IMR-90 (cell line): Measurements from ENCODE around the gene FRMD5. TPM values are rescaled to one million over a fixed set of nuclear protein-coding genes. Genes with fewer than 3 reads are reported as not detected.

Experiments
- ATAC-seq: fragments of 200-7000 bp; cut with Tn5 transposase; 2 replicates; pipeline ENCODE4 v1.9.1; 2020; ENCODE audit warnings: low read depth, mild to moderate bottlenecking, moderate library complexity
- BruUV-seq: library from RNA; stranded (reverse); fragments of 400-500 nt; replicated peaks from 2 replicates; lab custom pipeline; 2021; lab: Mats Ljungman, UMichigan
- CTCF ChIA-PET: fragments of 300-600 bp; formaldehyde crosslinking; extraction: SDS; loops from one replicate; lab custom pipeline; 2021; ENCODE audit warnings: antibody characterized with exemption; lab: Yijun Ruan, JAX
- POLR2A ChIA-PET: fragments of 300-600 bp; sonication (Branson Sonifier 250); formaldehyde crosslinking; loops from one replicate; lab custom pipeline; 2022; ENCODE audit warnings: antibody characterized with exemption; ENCODE audit not compliant: unreplicated experiment; lab: Charles Lee
- DNase-seq: peaks from one replicate; pipeline ENCODE4 v3.0.0; 2013
- H2AFZ ChIP-seq: replicated peaks from 2 replicates; pipeline ENCODE3; 2013; ENCODE audit warnings: low read length, mild to moderate bottlenecking; ENCODE audit not compliant: poor library complexity
- H2AK5ac ChIP-seq: 2 replicates; pipeline ENCODE4 v1.6.1; 2013; ENCODE audit warnings: low read depth, low read length, inconsistent platforms
- H2AK9ac ChIP-seq: replicated peaks from 2 replicates; pipeline ENCODE3; 2013; ENCODE audit warnings: mild to moderate bottlenecking, low read depth, low read length, moderate library complexity; ENCODE audit not compliant: poor library complexity
- H2BK120ac ChIP-seq: 2 replicates; pipeline ENCODE4 v1.6.1; 2013; ENCODE audit warnings: low read depth, low read length, inconsistent platforms
- H2BK15ac ChIP-seq: 3 replicates; pipeline ENCODE4 v1.6.1; 2013; ENCODE audit warnings: low read depth, low read length, inconsistent platforms
- H2BK20ac ChIP-seq: 2 replicates; pipeline ENCODE4 v1.6.1; 2013; ENCODE audit warnings: low read depth, mild to moderate bottlenecking, inconsistent platforms, low read length, moderate library complexity
- H2BK5ac ChIP-seq: 2 replicates; pipeline ENCODE4 v1.6.1; 2013; ENCODE audit warnings: mild to moderate bottlenecking, low read depth, low read length, inconsistent platforms; ENCODE audit not compliant: poor library complexity, severe bottlenecking
- H3K14ac ChIP-seq: replicated peaks from 2 replicates; pipeline ENCODE4 v1.6.1; 2013; ENCODE audit warnings: low read depth, low read length, inconsistent platforms
- H3K18ac ChIP-seq: 2 replicates; pipeline ENCODE4 v1.6.1; 2013; ENCODE audit warnings: low read depth, low read length, control low read depth
- H3K23ac ChIP-seq: 2 replicates; pipeline ENCODE4 v1.6.1; 2013; ENCODE audit warnings: low read depth, low read length, inconsistent platforms
- H3K27ac ChIP-seq: 2 replicates; pipeline ENCODE4 v1.5.1; 2013; ENCODE audit warnings: mild to moderate bottlenecking, control low read depth, low read length; ENCODE audit not compliant: insufficient read depth
- H3K27me3 ChIP-seq: 2 replicates; pipeline ENCODE4 v1.6.1; 2013; ENCODE audit warnings: low read length; ENCODE audit not compliant: control insufficient read depth, insufficient read depth
- H3K36me3 ChIP-seq: 2 replicates; pipeline ENCODE4 v1.6.1; 2013; ENCODE audit warnings: low read length, mixed read lengths; ENCODE audit not compliant: control insufficient read depth, insufficient read depth
- H3K4ac ChIP-seq: 2 replicates; pipeline ENCODE4 v1.6.1; 2013; ENCODE audit warnings: low read depth, low read length, inconsistent platforms
- H3K4me1 ChIP-seq: 2 replicates; pipeline ENCODE4 v1.6.1; 2013; ENCODE audit warnings: low read length, mixed read lengths; ENCODE audit not compliant: control insufficient read depth, insufficient read depth
- H3K4me2 ChIP-seq: 2 replicates; pipeline ENCODE4 v1.6.1; 2013; ENCODE audit warnings: low read depth, mild to moderate bottlenecking, control low read depth, low read length, moderate library complexity
- H3K4me3 ChIP-seq: 2 replicates; pipeline ENCODE4 v1.5.1; 2013; ENCODE audit warnings: low read depth, mild to moderate bottlenecking, control low read depth, low read length, moderate library complexity; ENCODE audit not compliant: insufficient read depth
- H3K56ac ChIP-seq: 2 replicates; pipeline ENCODE4 v1.6.1; 2013; ENCODE audit warnings: low read length, inconsistent platforms; ENCODE audit not compliant: insufficient read depth; ENCODE audit errors: extremely low read depth
- H3K79me1 ChIP-seq, 2 experiments: 2 replicates each; pipeline ENCODE4 v1.6.1; 2013; ENCODE audit warnings: low read length in 2 of 2, inconsistent platforms in 1 of 2, low read depth in 1 of 2
- H3K9ac ChIP-seq: 2 replicates; pipeline ENCODE4 v1.6.1; 2013; ENCODE audit warnings: low read depth, low read length, control low read depth
- H3K9me1 ChIP-seq: 2 replicates; pipeline ENCODE4 v1.6.1; 2013; ENCODE audit warnings: low read length, inconsistent platforms; ENCODE audit not compliant: insufficient read depth
- H3K9me3 ChIP-seq: 2 replicates; pipeline ENCODE4 v1.6.1; 2013; ENCODE audit warnings: low read length; ENCODE audit not compliant: control insufficient read depth, insufficient read depth
- H4K20me1 ChIP-seq: 2 replicates; pipeline ENCODE4 v1.6.1; 2013; ENCODE audit warnings: low read length, inconsistent platforms; ENCODE audit not compliant: insufficient read depth
- H4K5ac ChIP-seq: 2 replicates; pipeline ENCODE4 v1.6.1; 2013; ENCODE audit warnings: mild to moderate bottlenecking, low read depth, low read length, control low read depth
- H4K8ac ChIP-seq, 2 experiments: 2 replicates each; pipeline ENCODE4 v1.6.1; 2013; ENCODE audit warnings: low read depth in 2 of 2, low read length in 2 of 2, control low read depth in 1 of 2, inconsistent platforms in 1 of 2
- H4K91ac ChIP-seq: 2 replicates; pipeline ENCODE4 v1.6.1; 2013; ENCODE audit warnings: low read depth, low read length, inconsistent platforms; ENCODE audit not compliant: insufficient read depth
- BHLHE40 ChIP-seq: fragments of 150-350 bp; IDR thresholded peaks from 2 replicates; pipeline ENCODE4 v1.6.1; 2016; ENCODE audit warnings: mild to moderate bottlenecking, low read depth, low read length
- CEBPB ChIP-seq: IDR thresholded peaks from 2 replicates; pipeline ENCODE4 v1.6.1; 2012; ENCODE audit warnings: low read depth, low read length, improper control_type of control experiment
- CHD1 ChIP-seq: IDR thresholded peaks from 2 replicates; pipeline ENCODE4 v1.6.1; 2012; ENCODE audit warnings: low read depth, low read length, improper control_type of control experiment
- CTCF ChIP-seq: conservative IDR thresholded peaks from 2 replicates; pipeline ENCODE4 v1.5.1; 2012; ENCODE audit warnings: mild to moderate bottlenecking, low read depth, low read length, improper control_type of control experiment
- FOS ChIP-seq: fragments of 150-350 bp; IDR thresholded peaks from 2 replicates; pipeline ENCODE4 v1.6.1; 2016; ENCODE audit warnings: low read depth, low read length
- MAFK ChIP-seq: IDR thresholded peaks from 2 replicates; pipeline ENCODE4 v1.6.1; 2012; ENCODE audit warnings: low read depth, low read length, improper control_type of control experiment
- MAZ ChIP-seq: IDR thresholded peaks from 2 replicates; pipeline ENCODE4 v1.6.1; 2012; ENCODE audit warnings: low read depth, mild to moderate bottlenecking, low read length, improper control_type of control experiment, moderate library complexity, borderline replicate concordance
- MXI1 ChIP-seq: IDR thresholded peaks from 2 replicates; pipeline ENCODE4 v1.6.1; 2012; ENCODE audit warnings: low read depth, mild to moderate bottlenecking, low read length, moderate library complexity, borderline replicate concordance
- NFE2L2 ChIP-seq: fragments of 150-350 bp; IDR thresholded peaks from 2 replicates; pipeline ENCODE4 v1.6.1; 2016; ENCODE audit warnings: low read depth, mild to moderate bottlenecking, low read length
- POLR2A ChIP-seq: IDR thresholded peaks from 2 replicates; pipeline ENCODE4 v1.6.1; 2012; ENCODE audit warnings: mild to moderate bottlenecking, low read depth, low read length
- RAD21 ChIP-seq: IDR thresholded peaks from 2 replicates; pipeline ENCODE4 v1.6.1; 2012; ENCODE audit warnings: low read length, improper control_type of control experiment
- RCOR1 ChIP-seq: IDR thresholded peaks from 2 replicates; pipeline ENCODE4 v1.6.1; 2012; ENCODE audit warnings: mild to moderate bottlenecking, low read length, improper control_type of control experiment; ENCODE audit not compliant: insufficient replicate concordance
- RFX5 ChIP-seq: IDR thresholded peaks from 2 replicates; pipeline ENCODE4 v1.8.0; 2012; ENCODE audit warnings: low read depth, mild to moderate bottlenecking, low read length, moderate library complexity
- SMC3 ChIP-seq: fragments of 150-350 bp; IDR thresholded peaks from 2 replicates; pipeline ENCODE4 v1.6.1; 2016; ENCODE audit warnings: low read depth, mild to moderate bottlenecking, antibody characterized with exemption, low read length, moderate library complexity
- WGBS, 2 experiments: methylation state at CpG; one replicate each; pipeline versions ENCODE4 v1.1.5 to v1.1.7; 2013; ENCODE audit warnings: missing lambda C conversion rate in 2 of 2; ENCODE audit not compliant: insufficient read length in 1 of 2; ENCODE audit errors: extremely low coverage in 2 of 2; 5-methylcytosine and 5-hydroxymethylcytosine counted together
- dilution Hi-C: fragments of 300-500 bp; cut with HindIII; formaldehyde crosslinking; loops from one replicate; pipeline ENCODE4 v1.14.3; 2018; ENCODE audit warnings: low sequenced_read_pairs; ENCODE audit not compliant: unreplicated experiment
- in situ Hi-C: fragments of 300-500 bp; cut with MboI; formaldehyde crosslinking; loops from 3 replicates; pipeline ENCODE4 v1.14.3; 2019; ENCODE audit warnings: low sequenced_read_pairs, inconsistent platforms, mixed read lengths
- intact Hi-C: fragments of 100-400 bp; cut with micrococcal nuclease; formaldehyde crosslinking; loops from 2 replicates; pipeline ENCODE4 v1.10.0; 2022
- polyA plus RNA-seq, 3 experiments: library from polyadenylated mRNA; depleted of rRNA; stranded (reverse); fragments of >200 nt; gene quantifications; 2 replicates each; pipeline ENCODE4 v1.2.3, GENCODE V29; 2012; ENCODE audit warnings: low replicate concordance in 1 of 3
- total RNA-seq: library from RNA; depleted of rRNA; stranded (reverse); fragments of >200 nt; gene quantifications from 2 replicates; pipeline ENCODE4 v1.2.3, GENCODE V29; 2012
- TF ChIP-seq, protein P1 (sequence below): fragments of 150-350 bp; IDR thresholded peaks from 2 replicates; pipeline ENCODE4 v1.6.1; 2016; ENCODE audit warnings: low read depth, mild to moderate bottlenecking, low read length, moderate library complexity, borderline replicate concordance
- TF ChIP-seq, protein P2 (sequence below): fragments of 150-350 bp; IDR thresholded peaks from 2 replicates; pipeline ENCODE4 v1.6.1; 2017; ENCODE audit warnings: mild to moderate bottlenecking, antibody characterized with exemption, low read length, low read depth

The FRMD5 gene
- total and polyA plus RNA-seq, 2 of the 4 experiments (the other 2 are of a cell fraction) = 4.1 to 5.4 TPM

GRCh38 chr15:43908516-43909050 is 286.5 kb downstream of the FRMD5 start:
- no peak overlapping the region for H2BK120ac ChIP-seq
- DNase-seq (no peak), ATAC-seq (no peak)
- CTCF ChIA-PET = no interaction called here
- H2BK20ac ChIP-seq = no peak overlapping the region
- peaks cover 12% of the 10 kb centered on the region for H3K9me1 ChIP-seq
- H3K4me2 ChIP-seq = no peak overlapping the region
- no peak overlapping the region; the same call in 1 of the 2 replicates for H2AK5ac ChIP-seq
- intact Hi-C loops = no loop called here
- no peak overlapping the region for H3K14ac ChIP-seq
- POLR2A ChIA-PET = no interaction called here
- no CpG with 5 or more reads among the region's 4 CpGs for WGBS, 2 experiments
- no peaks in the 10 kb centered on the region for H4K20me1 ChIP-seq
- H2AK9ac ChIP-seq = no peak overlapping the region
- in situ Hi-C loops = loop anchor here (25.0 kb wide), 1 partner anchor 154 kb away; no protein-coding TSS in a partner anchor
- no peak overlapping the region for H2AFZ ChIP-seq
- TF ChIP-seq CEBPB (no peak), CHD1 (no peak), RAD21 (no peak), MXI1 (no peak), POLR2A (no peak), MAFK (no peak), MAZ (no peak), RFX5 (no peak), SMC3 (no peak), BHLHE40 (no peak), NFE2L2 (no peak), FOS (no peak), CTCF (no peak), RCOR1 (no peak)
- TF ChIP-seq, protein P1, sequence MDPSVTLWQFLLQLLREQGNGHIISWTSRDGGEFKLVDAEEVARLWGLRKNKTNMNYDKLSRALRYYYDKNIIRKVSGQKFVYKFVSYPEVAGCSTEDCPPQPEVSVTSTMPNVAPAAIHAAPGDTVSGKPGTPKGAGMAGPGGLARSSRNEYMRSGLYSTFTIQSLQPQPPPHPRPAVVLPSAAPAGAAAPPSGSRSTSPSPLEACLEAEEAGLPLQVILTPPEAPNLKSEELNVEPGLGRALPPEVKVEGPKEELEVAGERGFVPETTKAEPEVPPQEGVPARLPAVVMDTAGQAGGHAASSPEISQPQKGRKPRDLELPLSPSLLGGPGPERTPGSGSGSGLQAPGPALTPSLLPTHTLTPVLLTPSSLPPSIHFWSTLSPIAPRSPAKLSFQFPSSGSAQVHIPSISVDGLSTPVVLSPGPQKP = no peak
- TF ChIP-seq, protein P2, sequence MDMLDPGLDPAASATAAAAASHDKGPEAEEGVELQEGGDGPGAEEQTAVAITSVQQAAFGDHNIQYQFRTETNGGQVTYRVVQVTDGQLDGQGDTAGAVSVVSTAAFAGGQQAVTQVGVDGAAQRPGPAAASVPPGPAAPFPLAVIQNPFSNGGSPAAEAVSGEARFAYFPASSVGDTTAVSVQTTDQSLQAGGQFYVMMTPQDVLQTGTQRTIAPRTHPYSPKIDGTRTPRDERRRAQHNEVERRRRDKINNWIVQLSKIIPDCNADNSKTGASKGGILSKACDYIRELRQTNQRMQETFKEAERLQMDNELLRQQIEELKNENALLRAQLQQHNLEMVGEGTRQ = no peak
- no peak overlapping the region for H2BK15ac ChIP-seq
- no peak overlapping the region for H4K91ac ChIP-seq
- no peak overlapping the region for H3K4me3 ChIP-seq
- no peak overlapping the region for H3K9ac ChIP-seq
- H3K56ac ChIP-seq = no peak overlapping the region
- BruUV-seq = no TSS peak
- no peak overlapping the region for H3K4ac ChIP-seq
- no peak overlapping the region for H3K18ac ChIP-seq
- no peaks in the 10 kb centered on the region for H3K9me3 ChIP-seq
- no peak overlapping the region for H3K23ac ChIP-seq
- H3K36me3 ChIP-seq = no peaks in the 10 kb centered on the region
- peaks cover 14% of the 10 kb centered on the region for H3K4me1 ChIP-seq
- no peak overlapping the region for H4K8ac ChIP-seq
- dilution Hi-C loops = loop anchor here (10.0 kb wide), 1 partner anchor 306 kb away; no protein-coding TSS in a partner anchor
- H3K27ac ChIP-seq = no peak overlapping the region; the same call in 1 of the 2 replicates
- H3K79me1 ChIP-seq = peaks cover 3 to 5% of the 10 kb centered on the region in 2 experiments; a peak in 2 of 4 replicates
- no peak overlapping the region for H2BK5ac ChIP-seq
- H4K5ac ChIP-seq = no peak overlapping the region
- no peaks in the 10 kb centered on the region for H3K27me3 ChIP-seq
